Measurements from ENCODE around the gene CES5A.

Gene CES5A

DNA sequence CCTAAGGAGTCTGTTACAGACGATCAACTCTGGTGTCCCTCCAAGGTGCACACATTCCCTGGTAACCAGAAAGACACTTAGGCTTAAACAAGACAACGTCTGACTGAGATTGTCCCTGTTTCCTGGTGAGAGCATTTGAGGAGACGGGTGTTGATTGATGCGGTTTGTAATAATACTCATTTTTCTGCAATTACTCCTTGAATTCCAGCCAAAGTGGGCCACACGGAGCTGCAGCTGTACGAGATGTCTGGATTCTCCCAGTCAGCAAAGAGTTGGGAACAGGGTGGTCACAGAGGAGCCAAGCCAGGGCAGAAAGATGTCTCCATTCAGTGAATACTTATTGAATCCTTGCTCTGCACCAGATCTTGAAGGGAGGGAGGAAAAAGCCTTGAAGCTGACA lies 30.9 kb upstream of the CES5A start:
- no peak overlapping the region for H2BK120ac ChIP-seq (ENCODE audit: insufficient read depth, low read length, poor library complexity)
- no peaks in the 10 kb centered on the region for H3K36me3 ChIP-seq (ENCODE audit: control insufficient read depth in 1 of 2, insufficient read depth in 2 of 2, low read length in 2 of 2)
- DNase-seq: no peak
- no peak overlapping the region for H2AFZ ChIP-seq (ENCODE audit: insufficient read depth, low read length, poor library complexity)
- no peak overlapping the region for H2BK12ac ChIP-seq (ENCODE audit: low read length)
- no peaks in the 10 kb centered on the region for H3K4me1 ChIP-seq (ENCODE audit: control insufficient read depth in 1 of 2, insufficient read depth in 2 of 2, low read length in 2 of 2)
- no peak overlapping the region for H4K12ac ChIP-seq (ENCODE audit: low read depth, low read length)
- no peak overlapping the region for H3K4me2 ChIP-seq (ENCODE audit: low read length)
- H4K8ac ChIP-seq (ENCODE audit: low read depth, low read length): no peak overlapping the region
- H3K4me3 ChIP-seq (ENCODE audit: low read depth, low read length): no peak overlapping the region
- H3K9ac ChIP-seq (ENCODE audit: low read length): no peak overlapping the region
- no CpG with 5 or more reads among the region's 6 CpGs for WGBS (ENCODE audit: extremely low coverage, insufficient coverage, insufficient read length)
- H3K9me3 ChIP-seq (ENCODE audit: insufficient read depth, low read depth, low read length): peaks cover 1% of the 10 kb centered on the region
- no peak overlapping the region for H2AK5ac ChIP-seq (ENCODE audit: low read length)
- no peaks in the 10 kb centered on the region for H3K27me3 ChIP-seq (ENCODE audit: insufficient read depth, low read length)
- H3K79me2 ChIP-seq (ENCODE audit: control insufficient read depth, insufficient read depth, low read length, poor library complexity): no peaks in the 10 kb centered on the region
- H2BK5ac ChIP-seq (ENCODE audit: low read depth, low read length, poor library complexity): no peak overlapping the region
- H3K27ac ChIP-seq (ENCODE audit: low read depth, low read length): no peak overlapping the region
- H3K14ac ChIP-seq (ENCODE audit: low read length): no peak overlapping the region
- H3K18ac ChIP-seq (ENCODE audit: low read length): no peak overlapping the region
- H3K23ac ChIP-seq (ENCODE audit: low read length): no peak overlapping the region
- H4K91ac ChIP-seq (ENCODE audit: low read depth, low read length): no peak overlapping the region
- peaks cover 3% of the 10 kb centered on the region for H3K79me1 ChIP-seq (ENCODE audit: low read length)
- no peak overlapping the region for H3K4ac ChIP-seq (ENCODE audit: low read depth, low read length)

DNA sequence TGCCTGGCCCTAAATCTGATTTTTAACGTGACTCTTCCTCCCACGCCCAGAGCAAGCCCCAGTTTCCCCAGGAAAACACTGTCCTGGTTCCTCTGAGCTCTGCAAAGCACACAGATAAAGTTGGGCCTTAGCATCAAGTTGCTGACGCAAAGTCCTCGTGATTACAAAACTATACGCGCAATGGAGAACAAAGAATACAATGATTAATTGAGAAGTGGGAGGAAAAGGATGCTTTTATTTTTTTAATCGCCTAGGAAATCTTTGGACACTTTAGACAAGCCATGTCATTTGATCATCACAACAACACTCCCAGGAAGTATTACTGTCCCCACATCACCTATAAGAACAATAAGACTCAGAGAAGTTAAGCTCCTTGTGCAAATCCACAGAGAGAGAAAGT lies 30.5 kb upstream of the CES5A start:
- Histone ChIP-seq H2BK120ac (ENCODE audit: insufficient read depth, low read length, poor library complexity) (no peak overlapping the region), H3K4me3 (ENCODE audit: low read depth, low read length) (no peak overlapping the region), H3K4me1 (ENCODE audit: control insufficient read depth in 1 of 2, insufficient read depth in 2 of 2, low read length in 2 of 2) (no peaks in the 10 kb centered on the region), H3K9ac (ENCODE audit: low read length) (no peak overlapping the region), H2AFZ (ENCODE audit: insufficient read depth, low read length, poor library complexity) (no peak overlapping the region), H3K79me2 (ENCODE audit: control insufficient read depth, insufficient read depth, low read length, poor library complexity) (no peaks in the 10 kb centered on the region), H3K27ac (ENCODE audit: low read depth, low read length) (no peak overlapping the region), H3K18ac (ENCODE audit: low read length) (no peak overlapping the region), H3K9me3 (ENCODE audit: insufficient read depth, low read depth, low read length) (peaks cover 1% of the 10 kb centered on the region), H4K91ac (ENCODE audit: low read depth, low read length) (no peak overlapping the region), H2BK5ac (ENCODE audit: low read depth, low read length, poor library complexity) (no peak overlapping the region), H3K36me3 (ENCODE audit: control insufficient read depth in 1 of 2, insufficient read depth in 2 of 2, low read length in 2 of 2) (no peaks in the 10 kb centered on the region), H3K23ac (ENCODE audit: low read length) (no peak overlapping the region), H3K14ac (ENCODE audit: low read length) (no peak overlapping the region), H2AK5ac (ENCODE audit: low read length) (no peak overlapping the region), H4K8ac (ENCODE audit: low read depth, low read length) (no peak overlapping the region), H4K12ac (ENCODE audit: low read depth, low read length) (no peak overlapping the region), H2BK12ac (ENCODE audit: low read length) (no peak overlapping the region), H3K4me2 (ENCODE audit: low read length) (no peak overlapping the region), H3K79me1 (ENCODE audit: low read length) (no peaks in the 10 kb centered on the region), H3K4ac (ENCODE audit: low read depth, low read length) (no peak overlapping the region), H3K27me3 (ENCODE audit: insufficient read depth, low read length) (no peaks in the 10 kb centered on the region)
- WGBS (ENCODE audit: extremely low coverage, insufficient coverage, insufficient read length): no CpG with 5 or more reads among the region's 7 CpGs
- DNase-seq: no peak

DNA sequence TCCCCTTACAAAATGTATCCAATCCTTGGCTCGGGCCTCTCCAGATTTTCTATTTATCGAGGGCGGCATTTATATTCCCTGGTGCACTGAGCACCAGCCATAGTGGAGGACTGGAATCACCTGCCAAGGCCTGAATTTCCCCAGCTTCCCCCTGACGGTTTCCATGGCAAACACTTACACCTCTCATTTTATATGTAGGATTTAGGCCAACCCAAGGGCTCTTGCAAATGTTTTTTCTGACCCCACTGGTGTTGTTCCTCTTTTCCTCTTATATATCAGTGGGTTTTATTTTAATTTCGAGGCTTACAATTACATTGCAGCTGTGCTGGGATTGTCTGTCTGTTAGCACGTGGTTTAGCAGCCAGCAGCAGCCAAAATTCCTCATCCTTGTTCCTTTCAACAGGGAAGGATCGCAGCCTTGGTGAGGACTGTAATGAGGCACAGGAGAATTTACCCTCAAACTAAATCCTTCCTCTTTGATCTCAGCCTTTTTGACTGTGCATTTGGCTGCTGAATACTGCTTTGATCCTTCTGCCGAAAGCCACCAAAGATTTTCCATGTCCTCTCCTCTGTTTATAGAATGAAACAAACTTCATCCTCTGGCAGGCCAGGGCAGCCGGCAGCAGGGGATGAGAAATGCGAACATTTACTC lies 26.5 kb upstream of the CES5A start:
- Histone ChIP-seq H3K23ac (ENCODE audit: low read length) (no peak overlapping the region), H3K9me3 (ENCODE audit: insufficient read depth, low read depth, low read length) (peaks cover 1% of the 10 kb centered on the region), H2BK12ac (ENCODE audit: low read length) (no peak overlapping the region), H4K91ac (ENCODE audit: low read depth, low read length) (no peak overlapping the region), H3K4me3 (ENCODE audit: low read depth, low read length) (no peak overlapping the region), H3K27ac (ENCODE audit: low read depth, low read length) (no peak overlapping the region), H2BK120ac (ENCODE audit: insufficient read depth, low read length, poor library complexity) (no peak overlapping the region), H2AFZ (ENCODE audit: insufficient read depth, low read length, poor library complexity) (no peak overlapping the region), H3K18ac (ENCODE audit: low read length) (no peak overlapping the region), H3K4ac (ENCODE audit: low read depth, low read length) (no peak overlapping the region), H3K9ac (ENCODE audit: low read length) (no peak overlapping the region), H3K4me1 (ENCODE audit: control insufficient read depth in 1 of 2, insufficient read depth in 2 of 2, low read length in 2 of 2) (no peaks in the 10 kb centered on the region), H2BK5ac (ENCODE audit: low read depth, low read length, poor library complexity) (no peak overlapping the region), H4K8ac (ENCODE audit: low read depth, low read length) (no peak overlapping the region), H2AK5ac (ENCODE audit: low read length) (no peak overlapping the region), H3K79me1 (ENCODE audit: low read length) (no peaks in the 10 kb centered on the region), H3K27me3 (ENCODE audit: insufficient read depth, low read length) (no peaks in the 10 kb centered on the region), H4K12ac (ENCODE audit: low read depth, low read length) (no peak overlapping the region), H3K4me2 (ENCODE audit: low read length) (no peak overlapping the region), H3K14ac (ENCODE audit: low read length) (no peak overlapping the region), H3K79me2 (ENCODE audit: control insufficient read depth, insufficient read depth, low read length, poor library complexity) (no peaks in the 10 kb centered on the region), H3K36me3 (ENCODE audit: control insufficient read depth in 1 of 2, insufficient read depth in 2 of 2, low read length in 2 of 2) (no peaks in the 10 kb centered on the region)
- no peak for DNase-seq
- WGBS (ENCODE audit: extremely low coverage, insufficient coverage, insufficient read length): no CpG with 5 or more reads among the region's 10 CpGs

DNA sequence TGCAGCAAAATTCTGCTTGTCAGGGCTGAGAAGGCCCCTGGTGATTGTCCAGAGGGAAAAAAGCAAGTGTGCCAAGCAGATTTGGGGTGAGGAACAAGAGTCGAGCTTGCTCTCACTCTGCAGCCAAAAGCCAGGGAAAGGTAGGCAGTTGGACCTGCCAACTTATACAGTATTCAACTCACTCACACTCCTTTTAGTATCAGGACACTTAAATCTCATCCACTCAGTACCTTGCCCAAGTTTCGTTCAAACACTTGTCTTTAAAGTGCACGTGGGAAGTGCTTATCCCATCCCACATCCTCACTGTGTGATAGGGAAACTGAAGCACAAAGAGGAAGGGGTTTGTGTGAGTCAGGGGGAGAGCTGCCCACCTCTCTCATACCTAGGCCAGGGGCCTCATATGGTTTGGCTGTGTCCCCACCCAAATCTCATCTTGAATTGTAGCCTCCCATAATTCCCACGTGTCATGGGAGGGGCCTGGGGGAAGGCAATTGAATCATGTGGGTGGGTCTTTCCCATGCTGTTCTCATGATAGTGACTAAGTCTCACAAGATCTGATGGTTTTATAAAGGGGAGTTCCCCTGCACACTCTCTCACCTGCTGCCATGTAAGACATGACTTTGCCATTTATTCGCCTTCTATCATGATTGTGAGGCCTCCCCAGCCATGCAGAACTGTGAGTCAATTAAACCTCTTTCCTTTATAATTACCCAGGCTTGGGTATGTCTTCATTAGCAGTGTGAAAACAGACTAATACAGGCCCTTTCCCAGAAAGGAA lies 25.6 kb upstream of the CES5A start:
- Histone ChIP-seq H3K23ac (ENCODE audit: low read length) (no peak overlapping the region), H3K4me2 (ENCODE audit: low read length) (no peak overlapping the region), H3K27ac (ENCODE audit: low read depth, low read length) (no peak overlapping the region), H3K18ac (ENCODE audit: low read length) (no peak overlapping the region), H3K4me3 (ENCODE audit: low read depth, low read length) (no peak overlapping the region), H2BK5ac (ENCODE audit: low read depth, low read length, poor library complexity) (no peak overlapping the region), H4K91ac (ENCODE audit: low read depth, low read length) (no peak overlapping the region), H2AK5ac (ENCODE audit: low read length) (no peak overlapping the region), H2AFZ (ENCODE audit: insufficient read depth, low read length, poor library complexity) (no peak overlapping the region), H3K4me1 (ENCODE audit: control insufficient read depth in 1 of 2, insufficient read depth in 2 of 2, low read length in 2 of 2) (no peaks in the 10 kb centered on the region), H2BK12ac (ENCODE audit: low read length) (no peak overlapping the region), H3K4ac (ENCODE audit: low read depth, low read length) (no peak overlapping the region), H3K9ac (ENCODE audit: low read length) (no peak overlapping the region), H3K27me3 (ENCODE audit: insufficient read depth, low read length) (no peaks in the 10 kb centered on the region), H3K14ac (ENCODE audit: low read length) (no peak overlapping the region), H3K79me2 (ENCODE audit: control insufficient read depth, insufficient read depth, low read length, poor library complexity) (no peaks in the 10 kb centered on the region), H3K79me1 (ENCODE audit: low read length) (no peaks in the 10 kb centered on the region), H3K36me3 (ENCODE audit: control insufficient read depth in 1 of 2, insufficient read depth in 2 of 2, low read length in 2 of 2) (no peaks in the 10 kb centered on the region), H3K9me3 (ENCODE audit: insufficient read depth, low read depth, low read length) (peaks cover 1% of the 10 kb centered on the region), H4K8ac (ENCODE audit: low read depth, low read length) (no peak overlapping the region), H2BK120ac (ENCODE audit: insufficient read depth, low read length, poor library complexity) (no peak overlapping the region), H4K12ac (ENCODE audit: low read depth, low read length) (no peak overlapping the region)
- DNase-seq: no peak
- WGBS (ENCODE audit: extremely low coverage, insufficient coverage, insufficient read length): no CpG with 5 or more reads among the region's 5 CpGs
